HG03575 (cell line): ENCODE results near the gene MCAT.

Experiments used
- ATAC-seq: cut with Tn5 transposase; IDR thresholded peaks from one replicate; pipeline ENCODE4 v1.9.1; 2021; ENCODE audit not compliant: unreplicated experiment, insufficient number of reproducible peaks, low FRiP score; ENCODE audit errors: extremely low read depth

MCAT gene

DNA sequence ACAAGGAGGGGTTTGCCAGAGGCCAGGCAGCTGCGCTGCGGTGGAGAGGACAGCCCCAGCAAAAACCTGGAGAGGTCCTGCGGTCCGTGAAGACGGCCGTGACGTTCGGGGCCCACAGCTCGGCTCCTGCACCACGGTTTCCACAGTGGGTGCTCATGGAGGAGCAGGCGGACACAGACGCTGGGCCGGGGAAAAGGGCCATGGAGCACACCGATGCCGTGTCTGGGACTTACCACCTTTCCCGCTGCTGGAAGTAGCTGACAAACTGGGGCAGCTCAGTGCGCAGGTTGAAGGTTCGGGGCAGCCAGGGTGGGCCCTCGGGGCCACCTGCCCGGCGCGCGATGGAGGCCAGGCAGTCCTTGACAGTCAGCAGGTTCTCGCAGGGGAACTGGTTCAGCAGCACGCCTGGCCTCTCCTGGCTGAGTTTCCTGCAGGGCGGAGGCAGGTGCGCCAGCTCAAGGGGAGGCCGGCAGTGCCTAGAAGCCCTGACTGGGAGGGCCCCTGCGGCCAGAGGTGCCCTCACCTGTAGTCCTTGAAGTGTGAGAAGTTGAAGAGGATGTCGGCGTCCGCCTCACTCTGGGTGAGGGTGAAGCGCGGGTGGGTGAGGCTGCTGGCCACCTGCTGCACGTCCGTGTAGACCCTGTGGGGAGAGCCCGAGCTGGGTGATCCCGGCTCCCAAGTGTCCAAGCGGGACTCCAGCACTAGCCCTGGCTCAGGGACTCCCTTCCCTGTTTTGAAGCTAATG is 30.9 kb upstream of the MCAT start:
- ATAC-seq: no peak

DNA sequence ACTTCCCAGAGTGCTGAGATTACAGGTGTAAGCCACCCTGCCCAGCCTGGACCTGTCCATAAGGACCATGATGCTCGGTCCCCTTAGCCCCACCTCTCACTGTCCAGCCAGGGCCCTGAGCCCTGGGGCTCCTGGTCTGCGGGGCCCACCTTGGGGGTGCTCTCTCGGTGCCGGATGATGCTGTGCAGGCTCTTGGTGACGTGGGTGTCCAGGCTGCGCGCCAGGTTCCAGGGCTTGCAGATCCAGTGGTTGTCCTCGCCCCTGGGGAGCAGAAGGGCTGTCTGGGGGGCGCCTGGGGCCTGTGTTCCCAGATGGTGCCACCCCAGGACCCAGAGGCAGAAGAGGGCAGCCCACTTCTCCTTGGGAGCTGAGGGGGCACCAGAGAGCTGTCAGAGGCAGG is 30.4 kb upstream of the MCAT start:
- no peak for ATAC-seq

DNA sequence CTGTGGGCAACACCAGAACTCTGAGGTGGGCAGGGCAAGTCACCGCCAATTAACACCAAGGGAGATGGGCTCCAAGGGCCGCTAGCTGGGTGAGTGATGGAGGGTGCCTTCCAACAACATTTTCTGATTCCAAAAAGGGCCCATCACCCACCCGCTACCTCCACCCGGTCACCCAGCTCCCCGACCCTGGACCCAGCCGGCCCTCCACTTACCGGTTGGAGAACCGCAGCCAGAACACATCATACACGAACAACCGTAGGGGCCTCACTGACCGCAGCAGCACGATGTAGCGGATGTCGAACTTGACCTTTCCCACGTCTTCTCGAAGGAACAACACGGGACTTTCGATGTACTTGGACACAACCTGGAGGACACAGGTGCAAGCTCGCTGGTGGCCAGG is 29.0 kb upstream of the MCAT start:
- ATAC-seq: no peak

DNA sequence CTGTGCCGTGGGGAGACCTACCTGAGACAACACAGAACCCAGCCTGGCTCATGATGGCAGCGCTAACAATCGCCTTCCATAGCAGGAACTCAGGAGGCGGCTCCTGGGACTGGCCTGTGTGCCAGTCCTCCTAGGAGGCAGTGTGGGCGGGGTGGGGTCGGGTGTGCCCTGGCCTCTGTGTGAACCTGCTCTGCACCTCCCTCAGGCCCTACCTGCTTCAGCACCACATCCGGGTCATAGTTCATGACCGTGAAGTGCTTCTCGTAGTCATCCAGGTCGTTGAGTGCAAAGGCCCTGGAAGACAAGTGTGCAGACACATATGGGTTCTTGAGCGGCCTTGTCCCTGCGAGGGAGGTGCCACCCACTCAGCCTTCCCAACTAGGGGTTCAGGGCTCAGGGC is 28.4 kb upstream of the MCAT start:
- ATAC-seq: no peak

DNA sequence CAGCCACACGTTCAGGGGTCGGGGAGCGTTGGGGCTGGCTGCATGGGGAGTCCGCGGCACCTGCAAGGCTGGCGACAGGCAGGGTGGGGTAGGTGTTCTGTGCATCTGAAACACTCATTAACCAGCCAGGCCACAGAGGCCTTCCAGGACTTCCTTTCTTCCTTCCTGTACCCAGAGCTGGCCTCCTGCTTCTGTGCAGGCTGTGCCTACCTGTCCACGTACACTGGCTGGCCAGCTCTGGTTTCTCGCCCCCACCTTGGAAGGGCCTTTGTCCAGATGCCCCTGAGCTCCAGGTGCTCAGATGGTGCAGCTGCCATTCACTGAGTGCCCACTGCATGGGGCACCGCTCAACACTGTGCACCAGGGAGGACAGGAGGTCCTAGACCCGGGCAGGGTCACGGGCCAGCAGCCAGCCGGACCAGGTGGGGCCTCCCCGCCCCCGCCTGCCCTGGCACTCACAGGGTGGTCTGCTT is 27.9 kb upstream of the MCAT start:
- no peak for ATAC-seq

DNA sequence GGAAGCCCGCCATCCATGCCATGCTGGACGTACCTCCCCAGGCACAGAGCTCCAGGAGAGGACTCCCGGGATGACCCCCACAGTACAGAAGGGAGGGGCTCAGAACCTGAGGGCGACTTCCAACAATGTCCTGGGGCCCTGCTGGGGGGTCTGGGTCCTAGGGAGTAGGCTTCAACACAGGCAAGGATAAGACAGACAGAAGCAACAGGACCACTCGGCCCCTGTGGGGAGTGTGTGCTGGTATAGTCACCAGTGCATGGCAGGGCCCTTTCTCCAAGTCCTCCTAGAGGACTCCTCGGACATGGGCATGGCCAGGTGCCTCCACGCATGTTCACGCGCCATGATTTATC is 26.9 kb upstream of the MCAT start:
- ATAC-seq: no peak

DNA sequence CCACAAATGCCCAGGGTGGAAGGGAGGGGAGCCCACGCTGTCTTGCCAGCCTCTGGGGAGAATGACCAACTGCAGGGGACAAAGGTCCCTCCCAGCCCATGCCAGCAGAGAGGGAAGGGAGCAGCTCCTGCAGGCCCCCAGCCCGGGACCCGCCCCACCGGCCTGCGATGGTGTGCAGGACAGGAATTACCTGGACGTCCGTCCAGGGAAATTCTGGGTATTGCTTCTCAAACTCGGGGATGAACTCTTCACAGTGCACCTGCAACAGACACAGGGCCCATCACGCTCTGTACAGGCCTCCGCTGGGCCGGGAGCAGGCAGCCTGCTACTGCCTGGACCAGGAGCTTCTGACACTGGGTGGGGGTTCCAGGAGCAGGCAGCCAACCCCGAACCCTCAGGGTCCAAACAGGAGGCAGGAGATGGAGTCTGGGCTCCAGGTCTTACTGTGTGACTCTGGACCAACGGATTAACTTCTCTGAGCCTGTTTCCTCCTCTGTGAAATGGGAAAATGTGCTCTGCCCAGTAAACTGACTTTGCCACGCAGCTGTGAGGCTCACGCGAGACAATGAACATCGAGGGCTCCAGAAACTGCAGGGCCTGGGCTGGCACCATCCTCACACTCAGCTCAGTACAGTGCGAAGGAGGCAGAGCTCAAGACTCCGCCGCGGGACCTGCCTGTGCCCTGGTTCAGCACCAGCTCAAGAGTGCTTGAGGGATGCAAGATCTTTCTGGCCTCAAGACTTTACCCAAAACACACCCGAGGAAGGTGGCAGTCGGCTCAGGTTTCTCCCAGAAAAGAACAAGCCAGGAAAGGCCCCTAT is 26.3 kb upstream of the MCAT start:
- no peak for ATAC-seq

DNA sequence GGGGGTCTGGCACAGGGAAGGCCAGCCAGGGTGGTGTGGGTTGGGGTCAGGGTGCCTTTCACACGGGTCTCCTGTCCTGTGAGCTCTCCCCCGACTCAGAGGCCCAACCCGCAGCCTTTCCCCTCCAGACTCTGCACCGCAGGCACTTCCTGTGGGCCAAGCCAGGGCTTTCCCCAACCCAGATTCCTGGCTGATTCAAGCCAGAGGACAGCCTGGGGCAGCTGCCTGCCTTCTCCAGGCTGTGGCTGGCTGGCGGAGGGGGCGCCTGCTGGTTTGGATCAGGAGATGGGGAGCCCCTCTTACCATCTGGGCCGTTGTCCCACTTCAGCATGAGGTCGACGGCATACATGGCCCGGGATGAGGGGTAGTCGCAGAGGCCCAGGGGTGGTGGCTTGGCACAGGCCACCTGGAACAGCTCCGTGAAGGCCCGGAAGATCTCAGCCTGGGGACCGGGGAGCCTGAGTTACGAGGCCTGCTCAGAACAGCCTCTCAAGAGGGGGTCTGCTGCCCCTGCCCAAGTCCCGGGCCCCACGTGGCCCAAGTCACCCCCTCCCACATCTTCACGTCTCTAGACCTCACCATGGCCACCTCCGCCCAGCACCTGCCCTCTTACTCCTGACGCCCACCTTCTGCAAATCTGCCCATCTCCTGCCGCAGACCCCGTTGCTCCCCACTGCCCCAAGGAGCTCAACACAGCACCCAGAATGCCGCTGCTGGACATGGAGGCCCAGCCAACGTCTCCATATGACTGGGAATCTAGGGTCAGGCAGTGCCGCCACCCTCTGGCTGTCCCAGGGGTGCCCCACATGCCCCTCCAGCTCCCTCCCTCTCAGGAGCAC is 25.5 kb upstream of the MCAT start:
- ATAC-seq: no peak

DNA sequence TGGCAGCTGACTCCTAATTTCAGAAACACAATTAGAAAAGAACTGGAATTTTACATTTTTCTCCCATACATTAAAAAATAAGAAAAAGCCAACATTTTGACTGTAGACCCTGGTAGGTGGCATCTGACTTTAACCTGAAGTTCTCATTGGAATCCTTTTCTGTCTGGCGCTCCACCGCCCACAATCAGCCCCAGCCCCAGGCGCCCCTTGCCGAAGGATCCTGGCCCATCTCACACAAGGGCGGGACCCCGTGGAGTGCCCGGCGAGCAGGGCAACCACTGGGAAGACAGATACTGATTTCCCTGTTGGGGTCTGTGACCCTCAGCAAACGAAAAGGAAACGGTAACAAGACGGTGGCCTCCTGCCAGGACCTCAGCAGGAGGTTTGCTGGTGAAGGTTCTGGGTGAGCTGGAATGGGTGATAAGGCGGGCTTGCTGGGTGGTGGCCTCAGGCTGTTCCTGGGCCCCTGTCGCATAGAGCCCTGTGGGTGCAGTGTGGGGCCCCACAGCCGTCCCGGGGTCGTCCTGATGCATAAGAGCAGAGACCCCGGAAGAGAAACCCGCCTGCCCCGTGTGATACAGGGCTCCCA is 23.9 kb upstream of the MCAT start:
- no peak for ATAC-seq

DNA sequence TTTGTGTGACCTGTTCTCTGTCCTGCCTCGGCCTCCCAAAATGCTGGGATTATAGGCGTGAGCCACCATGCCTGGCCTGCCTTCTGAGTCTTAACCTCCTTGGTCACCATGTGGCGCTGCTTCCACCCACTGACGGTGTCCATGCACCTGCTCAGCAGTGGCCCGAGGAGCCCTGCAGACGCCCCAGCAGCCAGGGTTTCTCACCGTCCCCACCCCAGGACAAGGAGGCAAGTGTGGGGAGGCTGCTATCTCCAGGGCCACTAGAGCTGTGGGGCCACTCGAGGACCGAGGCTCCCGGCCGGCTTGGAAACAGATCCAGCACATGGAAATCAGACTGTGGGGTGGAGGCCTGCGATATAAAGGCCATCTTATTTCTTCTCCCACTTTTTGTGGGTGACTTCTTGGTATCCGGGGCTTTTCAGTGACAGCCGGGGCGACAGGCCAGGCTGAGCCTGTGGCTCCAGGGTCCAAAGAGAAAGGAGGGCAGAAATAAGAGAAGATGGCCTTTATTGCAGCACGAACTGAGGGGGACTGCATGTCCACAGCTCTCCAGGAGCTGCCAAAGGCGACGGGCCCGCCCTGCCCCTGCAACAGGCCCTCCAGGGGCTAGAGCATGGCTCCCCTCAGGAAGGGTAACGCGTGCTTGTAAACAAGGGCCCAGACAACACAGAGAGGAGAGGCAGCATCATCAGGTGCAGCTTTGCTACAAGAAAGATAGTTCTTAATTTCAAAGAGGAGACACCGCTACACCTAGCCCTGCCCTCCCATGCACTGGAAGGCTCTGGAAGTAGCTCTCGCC is 23.1 kb upstream of the MCAT start:
- no peak for ATAC-seq

DNA sequence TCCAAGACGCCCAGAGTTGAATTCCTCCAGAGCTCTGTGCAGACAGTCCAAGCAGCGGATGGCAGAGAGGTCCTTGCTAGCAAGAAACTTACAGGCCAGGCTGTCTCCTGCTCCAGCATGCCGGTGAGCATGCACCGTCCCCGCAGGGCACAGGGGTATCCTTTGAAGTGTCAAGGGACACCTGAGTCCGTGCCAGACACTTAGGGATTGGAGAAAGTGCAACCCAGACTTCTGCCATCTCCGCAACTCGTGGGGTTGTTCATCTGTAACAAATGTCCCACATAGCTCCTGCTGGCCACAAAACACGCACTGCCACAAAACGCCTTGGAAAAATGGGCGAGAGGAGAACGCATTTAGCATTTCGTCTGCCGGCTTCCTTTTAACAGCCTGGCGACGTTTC is 21.4 kb upstream of the MCAT start:
- no peak for ATAC-seq

DNA sequence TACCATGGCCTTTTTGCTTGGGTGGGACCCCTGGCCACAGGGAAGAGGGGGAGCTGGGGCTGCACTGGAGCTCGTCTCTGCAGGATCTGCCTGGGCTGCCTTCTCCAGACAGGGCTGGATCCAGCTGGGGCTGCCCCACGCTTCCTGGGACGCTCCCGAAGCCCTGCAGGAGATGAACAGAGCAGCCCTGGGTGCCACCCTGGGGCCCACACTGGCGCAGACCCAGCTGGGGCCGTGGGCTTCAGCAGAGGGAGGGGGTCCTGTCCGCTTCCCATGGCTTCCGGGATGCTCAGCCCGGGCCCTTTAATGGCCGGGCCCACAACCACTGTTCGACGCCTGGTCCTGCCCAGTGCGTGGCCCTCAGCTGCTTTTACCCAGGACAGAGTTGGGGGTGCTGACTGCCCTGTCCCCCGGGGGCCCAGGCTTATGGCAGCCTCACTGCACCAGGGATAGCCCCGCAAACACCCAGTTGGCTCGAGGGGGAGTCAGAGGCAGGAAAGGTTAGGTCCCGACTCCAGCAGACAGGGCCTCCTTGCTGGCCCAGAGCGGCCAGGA is 20.1 kb upstream of the MCAT start:
- no peak for ATAC-seq

DNA sequence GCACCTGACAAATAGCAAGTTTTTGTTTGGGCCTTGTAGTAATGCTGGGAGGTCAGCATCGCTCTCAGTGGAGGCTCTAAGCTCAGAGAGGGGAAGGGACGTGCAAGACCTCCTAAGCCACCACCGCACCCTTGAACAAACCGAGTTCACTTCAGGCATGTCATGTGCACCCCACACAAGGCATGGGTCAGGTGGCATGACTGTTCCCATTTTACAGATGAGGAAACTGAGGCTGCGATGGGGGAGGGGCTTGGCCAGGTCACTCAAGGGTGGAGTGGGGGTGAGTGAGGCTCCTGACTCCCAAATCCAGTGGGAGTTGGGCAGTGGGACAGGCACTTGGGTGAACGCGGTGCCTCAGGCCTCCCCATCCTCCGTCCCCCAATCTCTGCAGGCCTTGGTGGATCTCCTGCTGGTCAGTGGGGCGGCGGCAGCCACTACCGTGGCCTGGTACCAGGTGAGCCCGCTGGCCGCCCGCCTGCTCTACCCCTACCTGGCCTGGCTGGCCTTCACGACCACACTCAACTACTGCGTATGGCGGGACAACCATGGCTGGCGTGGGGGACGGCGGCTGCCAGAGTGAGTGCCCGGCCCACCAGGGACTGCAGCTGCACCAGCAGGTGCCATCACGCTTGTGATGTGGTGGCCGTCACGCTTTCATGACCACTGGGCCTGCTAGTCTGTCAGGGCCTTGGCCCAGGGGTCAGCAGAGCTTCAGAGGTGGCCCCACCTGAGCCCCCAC is 19.4 kb upstream of the MCAT start:
- no peak for ATAC-seq

DNA sequence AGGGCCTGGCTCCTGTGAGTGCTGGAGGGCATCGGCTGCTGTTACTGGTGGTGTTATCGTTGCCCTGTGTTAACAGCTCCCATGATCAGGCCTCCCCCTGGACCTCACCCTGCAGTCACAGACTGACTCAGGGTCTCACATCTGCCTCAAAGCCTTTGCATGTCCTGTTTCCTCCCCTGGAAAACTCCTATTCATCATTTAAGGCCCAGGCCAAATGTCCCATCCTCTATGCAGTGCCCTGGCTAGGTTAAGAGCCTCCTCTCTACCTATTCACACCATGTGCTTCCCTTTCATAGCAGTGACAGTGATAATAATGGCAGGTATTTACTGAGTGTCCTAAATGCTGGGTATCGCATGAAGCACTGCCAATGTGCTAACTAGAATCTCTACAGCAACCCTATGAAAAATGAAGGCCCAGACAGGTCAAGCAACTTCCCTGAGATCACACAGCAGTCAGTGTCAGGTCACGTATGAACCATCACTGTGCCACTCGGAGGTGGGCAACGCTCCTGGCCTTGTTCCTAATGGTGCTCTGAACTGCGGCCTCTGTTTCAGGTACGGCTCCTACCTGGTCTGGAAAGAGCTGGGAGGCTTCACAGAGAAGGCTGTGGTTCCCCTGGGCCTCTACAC is 17.4 kb upstream of the MCAT start:
- no peak for ATAC-seq

DNA sequence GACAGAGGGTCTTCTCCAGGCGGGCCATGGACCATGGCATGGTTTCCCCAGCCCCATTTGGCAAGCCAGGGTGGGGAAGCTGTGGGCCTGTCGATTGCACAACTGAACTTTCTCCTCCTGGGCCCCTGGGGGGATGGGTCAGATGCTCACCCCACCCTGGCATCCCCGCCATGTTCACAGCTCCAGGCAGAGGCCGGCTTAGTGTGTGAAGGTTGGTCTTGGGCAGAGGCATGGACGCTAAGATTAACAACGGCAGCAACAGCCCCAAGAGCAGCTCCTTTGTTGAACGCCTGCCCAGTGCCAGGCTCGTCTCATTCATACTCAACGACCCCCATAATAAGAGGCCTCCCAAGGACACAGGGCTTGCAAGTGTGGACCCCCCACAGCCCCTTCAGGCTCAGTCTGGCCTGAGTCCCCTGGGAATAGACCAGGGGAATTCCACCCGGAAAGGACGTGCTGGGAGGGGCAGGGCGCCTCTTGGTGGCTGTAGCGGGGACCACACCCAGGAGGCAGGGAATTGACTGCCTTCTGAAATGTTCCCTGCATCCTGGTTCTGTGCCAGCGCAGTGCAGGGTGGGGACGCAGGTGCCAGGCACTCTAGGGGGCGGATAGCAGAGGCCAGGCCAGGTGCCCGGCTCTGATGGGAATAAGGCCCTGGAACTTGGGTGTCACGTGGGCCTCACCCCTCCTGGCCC is 16.4 kb upstream of the MCAT start:
- no peak for ATAC-seq

DNA sequence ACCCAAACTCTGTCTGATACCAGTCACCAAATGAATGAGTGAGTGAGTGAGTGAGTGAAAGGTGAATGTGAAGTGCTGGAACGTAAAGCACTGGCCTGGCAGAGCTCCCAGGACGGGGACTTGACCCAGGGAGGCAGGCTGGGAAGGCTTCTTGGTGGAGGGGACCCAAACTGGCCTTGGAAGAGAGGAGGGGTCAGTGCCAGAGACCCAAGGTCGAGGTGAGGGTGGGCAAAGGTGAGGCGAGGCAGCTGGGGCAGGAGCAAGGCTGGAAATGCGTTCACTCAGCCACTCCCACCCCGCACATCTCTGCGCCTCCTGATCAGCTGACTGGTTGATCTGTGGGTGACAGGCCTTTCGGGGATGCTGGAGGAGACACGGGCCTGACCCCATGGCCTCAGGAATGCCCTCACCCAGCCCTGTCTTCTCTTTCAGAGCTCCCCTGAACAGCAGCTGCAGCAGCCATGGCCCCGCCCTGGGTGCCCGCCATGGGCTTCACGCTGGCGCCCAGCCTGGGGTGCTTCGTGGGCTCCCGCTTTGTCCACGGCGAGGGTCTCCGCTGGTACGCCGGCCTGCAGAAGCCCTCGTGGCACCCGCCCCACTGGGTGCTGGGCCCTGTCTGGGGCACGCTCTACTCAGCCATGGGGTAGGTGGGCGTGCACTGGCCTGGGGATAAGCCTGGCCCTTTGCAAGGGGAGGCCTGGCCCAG is 15.7 kb upstream of the MCAT start:
- no peak for ATAC-seq
